H7 (cell line): Measurements from ENCODE around the gene ZDHHC4. TPM values are rescaled to one million over a fixed set of nuclear protein-coding genes. Genes with fewer than 3 reads are reported as not detected.

ENCODE experiments used
- DNase-seq: peaks from one replicate; pipeline ENCODE4 v3.0.0; 2012
- H3K27me3 ChIP-seq: 2 replicates; pipeline ENCODE4 v1.6.0; 2011; ENCODE audit warnings: mild to moderate bottlenecking, low read length; ENCODE audit not compliant: control insufficient read depth, insufficient read depth
- H3K36me3 ChIP-seq: replicated peaks from 2 replicates; pipeline ENCODE4 v1.5.1; 2011; ENCODE audit warnings: low read length; ENCODE audit not compliant: control insufficient read depth, insufficient read depth
- H3K4me3 ChIP-seq: 2 replicates; pipeline ENCODE4 v1.5.1; 2011; ENCODE audit warnings: low read depth, mild to moderate bottlenecking, control low read depth, low read length, moderate library complexity; ENCODE audit not compliant: insufficient read depth
- total RNA-seq: library from RNA; depleted of rRNA; stranded (reverse); fragments of >200 nt; shearing (Covaris generic); gene quantifications from 2 replicates; pipeline ENCODE4 v1.2.3, GENCODE V29; 2014

The ZDHHC4 gene
- total RNA-seq, 1 experiment from 2014 or later = 63.2 TPM

GRCh38 chr7:6551016-6551511, 26.2 kb upstream of the ZDHHC4 start, which contains the start of gene GRID2IP:
Gene GRID2IP (minus strand): TSS chr7:6551461. CDS start chr7:6551436, 25 bp downstream.
- Histone ChIP-seq H3K4me3 (no peak within 1 kb of the TSS), H3K36me3 (no peaks in the 10 kb centered on the region), H3K27me3 (no peaks in the 10 kb centered on the region)
- peak; percentile 59 for DNase-seq

- Histone ChIP-seq H3K4me3 (no peak overlapping the region), H3K27me3 (no peaks in the 10 kb centered on the region), H3K36me3 (no peaks in the 10 kb centered on the region)
- DNase-seq = peak; percentile 66
These were observed 23.7 kb upstream of the ZDHHC4 start for GRCh38 chr7:6553448-6554044.

- peak; percentile 10 for DNase-seq
- Histone ChIP-seq H3K4me3 (no peak overlapping the region), H3K36me3 (no peaks in the 10 kb centered on the region), H3K27me3 (no peaks in the 10 kb centered on the region)
These were observed 22.4 kb upstream of the ZDHHC4 start for GRCh38 chr7:6554848-6555247.

- peak; percentile 80 for DNase-seq
- no peaks in the 10 kb centered on the region for H3K27me3 ChIP-seq
- no peaks in the 10 kb centered on the region for H3K36me3 ChIP-seq
- no peak overlapping the region for H3K4me3 ChIP-seq
These were observed 21.1 kb upstream of the ZDHHC4 start for GRCh38 chr7:6556196-6556595.

GRCh38 chr7:6558837-6559236, 18.4 kb upstream of the ZDHHC4 start:
- Histone ChIP-seq H3K36me3 (no peaks in the 10 kb centered on the region), H3K27me3 (no peaks in the 10 kb centered on the region), H3K4me3 (no peak overlapping the region)
- DNase-seq = peak; percentile 78

GRCh38 chr7:6559896-6560295, 17.4 kb upstream of the ZDHHC4 start:
- H3K36me3 ChIP-seq = no peaks in the 10 kb centered on the region
- no peak overlapping the region for H3K4me3 ChIP-seq
- H3K27me3 ChIP-seq = no peaks in the 10 kb centered on the region
- DNase-seq = peak; percentile 56

- Histone ChIP-seq H3K4me3 (no peak overlapping the region), H3K36me3 (no peaks in the 10 kb centered on the region), H3K27me3 (no peaks in the 10 kb centered on the region)
- no peak for DNase-seq
These were observed 15.1 kb upstream of the ZDHHC4 start for GRCh38 chr7:6562106-6562505.

- Histone ChIP-seq H3K36me3 (no peaks in the 10 kb centered on the region), H3K27me3 (no peaks in the 10 kb centered on the region), H3K4me3 (no peak overlapping the region)
- no peak for DNase-seq
These were observed 13.1 kb upstream of the ZDHHC4 start for GRCh38 chr7:6563936-6564770.

- DNase-seq = no peak
- no peak overlapping the region for H3K4me3 ChIP-seq
- no peaks in the 10 kb centered on the region for H3K36me3 ChIP-seq
- no peaks in the 10 kb centered on the region for H3K27me3 ChIP-seq
These were observed 11.6 kb upstream of the ZDHHC4 start for GRCh38 chr7:6565655-6566054.

- Histone ChIP-seq H3K4me3 (no peak overlapping the region), H3K27me3 (no peaks in the 10 kb centered on the region), H3K36me3 (no peaks in the 10 kb centered on the region)
- DNase-seq = no peak
These were observed 9.4 kb upstream of the ZDHHC4 start for GRCh38 chr7:6567886-6568285.

- Histone ChIP-seq H3K36me3 (no peaks in the 10 kb centered on the region), H3K4me3 (no peak overlapping the region), H3K27me3 (no peaks in the 10 kb centered on the region)
- DNase-seq = no peak
These were observed 6.0 kb upstream of the ZDHHC4 start for GRCh38 chr7:6571160-6571779.

GRCh38 chr7:6575281-6576023, 1.8 kb upstream of the ZDHHC4 start:
- DNase-seq = no peak
- Histone ChIP-seq H3K27me3 (no peaks in the 10 kb centered on the region), H3K36me3 (peaks cover 2% of the 10 kb centered on the region), H3K4me3 (no peak overlapping the region)

- peak overlapping the region; percentile 28; the same call in 1 of the 2 replicates for H3K4me3 ChIP-seq
- peak; percentile 60 for DNase-seq
- no peaks in the 10 kb centered on the region for H3K27me3 ChIP-seq
- peaks cover 8% of the 10 kb centered on the region for H3K36me3 ChIP-seq
These were observed 1.0 kb upstream of the ZDHHC4 start for GRCh38 chr7:6576024-6576866.
